ENCODE measurements around the gene SPSB2.
"Not testable (repeated sequence)": the region's sequence is repeated elsewhere in the genome, so short reads cannot be mapped to it uniquely, and the experiment has no call there.

Gene SPSB2

DNA sequence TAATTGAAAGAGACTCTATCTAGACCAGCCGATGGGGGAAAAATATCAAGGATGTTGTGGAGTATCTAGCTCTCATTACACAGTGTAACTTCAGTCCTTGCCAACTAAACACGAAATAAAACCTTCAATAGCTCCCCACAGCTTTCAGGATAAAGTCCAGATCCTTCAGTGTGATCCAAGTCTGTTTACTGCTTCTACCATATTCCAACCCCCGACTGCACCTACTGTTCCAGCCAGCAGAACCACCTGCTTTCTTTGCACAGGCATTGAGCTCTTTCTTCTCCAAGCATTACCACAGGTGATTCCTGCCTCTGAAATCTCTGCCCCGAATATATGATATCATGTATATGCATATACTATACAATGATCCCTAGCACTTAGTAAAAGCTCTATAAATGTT, 29.3 kb upstream of the SPSB2 start:
- no peak for DNase-seq

DNA sequence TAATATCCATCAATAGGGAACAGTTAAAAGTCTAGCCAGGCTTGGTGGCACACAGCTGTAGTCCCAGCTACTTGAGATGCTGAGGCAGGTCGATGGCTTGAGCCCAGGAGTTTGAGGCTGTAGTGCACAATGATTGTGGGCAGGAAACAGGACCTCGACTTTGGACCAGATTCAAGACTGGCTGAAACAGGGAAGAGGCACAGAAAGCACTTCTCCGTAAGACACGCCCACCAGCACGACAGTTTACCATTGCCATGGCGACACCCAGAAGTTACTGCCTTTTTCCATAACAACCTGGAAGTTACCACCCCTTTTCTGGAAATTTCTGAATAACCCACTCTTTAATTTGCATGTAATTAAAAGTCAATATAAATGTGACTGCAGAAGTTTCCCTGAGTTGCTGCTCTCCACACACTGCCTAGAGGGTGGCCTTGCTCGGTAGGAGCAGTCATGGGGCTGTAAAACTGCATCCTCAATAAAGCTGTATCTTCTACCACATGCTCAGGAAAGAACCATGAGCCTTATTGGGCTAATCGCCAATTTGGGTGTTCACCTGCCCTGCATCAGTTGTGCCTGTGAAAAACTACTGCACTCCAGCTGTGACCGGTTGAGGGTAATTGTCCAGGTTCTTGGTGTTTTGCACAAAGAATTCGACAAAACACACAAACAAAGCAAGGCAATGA, 26.9 kb upstream of the SPSB2 start:
- DNase-seq, result no peak

- DNase-seq, result no peak
Measured at GRCh38 chr12:6899427-6899826, 26.3 kb upstream of the SPSB2 start.

DNA sequence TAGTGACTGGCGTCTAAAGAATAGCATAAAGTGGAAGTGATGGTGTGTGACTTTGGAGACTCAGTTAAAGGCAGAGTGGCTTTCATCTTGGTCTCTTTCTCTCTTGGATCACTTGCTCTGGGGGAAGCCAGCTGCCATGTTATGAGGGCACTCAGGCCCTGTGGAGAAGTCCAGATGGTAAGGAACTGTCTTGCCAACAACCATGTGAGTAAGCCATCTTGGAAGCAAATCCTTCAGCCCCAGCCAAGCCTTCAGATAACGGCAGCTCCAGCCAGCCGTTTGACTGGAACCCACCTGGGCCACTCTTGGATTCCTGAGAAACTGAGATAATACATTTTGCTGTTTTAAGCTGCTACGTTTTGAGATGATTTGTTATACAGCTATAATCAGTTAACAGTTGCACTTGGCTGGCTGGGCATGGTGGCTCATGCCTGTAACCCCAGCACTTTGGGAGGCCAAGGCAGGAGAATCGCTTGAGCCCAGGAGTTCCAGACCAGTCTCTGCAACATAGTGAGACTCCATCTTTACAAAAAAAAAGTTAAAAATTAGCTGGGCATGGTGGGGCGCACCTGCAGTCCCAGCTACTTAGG, 23.8 kb upstream of the SPSB2 start:
- DNase-seq, result no peak

- DNase-seq, result no peak
Measured at GRCh38 chr12:6894321-6894720, 21.2 kb upstream of the SPSB2 start.

DNA sequence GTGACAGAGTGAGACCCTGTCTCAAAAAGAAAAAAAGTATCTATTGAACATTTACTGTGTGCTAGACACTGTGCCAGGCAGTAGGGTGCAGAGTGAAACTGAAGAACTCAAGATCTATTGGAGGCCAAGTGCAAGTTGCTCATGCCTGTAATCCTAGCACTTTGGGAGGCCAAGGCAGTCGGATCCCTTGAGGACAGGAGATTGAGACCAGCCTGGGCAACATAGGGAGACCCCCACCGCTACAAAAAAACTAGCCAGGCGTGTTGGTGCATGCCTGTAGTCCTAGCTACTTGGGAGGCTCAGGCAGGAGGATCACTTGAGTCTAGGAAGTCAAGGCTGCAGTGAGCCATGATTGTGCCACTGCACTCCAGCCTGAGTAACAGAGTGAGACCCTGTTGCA, 19.6 kb upstream of the SPSB2 start:
- not testable (repeated sequence) for DNase-seq

- DNase-seq, result no peak
Measured at GRCh38 chr12:6891646-6892001, 18.5 kb upstream of the SPSB2 start.

GRCh38 chr12:6890789-6891645, 17.9 kb upstream of the SPSB2 start:
- DNase-seq, result peak; percentile 94

DNA sequence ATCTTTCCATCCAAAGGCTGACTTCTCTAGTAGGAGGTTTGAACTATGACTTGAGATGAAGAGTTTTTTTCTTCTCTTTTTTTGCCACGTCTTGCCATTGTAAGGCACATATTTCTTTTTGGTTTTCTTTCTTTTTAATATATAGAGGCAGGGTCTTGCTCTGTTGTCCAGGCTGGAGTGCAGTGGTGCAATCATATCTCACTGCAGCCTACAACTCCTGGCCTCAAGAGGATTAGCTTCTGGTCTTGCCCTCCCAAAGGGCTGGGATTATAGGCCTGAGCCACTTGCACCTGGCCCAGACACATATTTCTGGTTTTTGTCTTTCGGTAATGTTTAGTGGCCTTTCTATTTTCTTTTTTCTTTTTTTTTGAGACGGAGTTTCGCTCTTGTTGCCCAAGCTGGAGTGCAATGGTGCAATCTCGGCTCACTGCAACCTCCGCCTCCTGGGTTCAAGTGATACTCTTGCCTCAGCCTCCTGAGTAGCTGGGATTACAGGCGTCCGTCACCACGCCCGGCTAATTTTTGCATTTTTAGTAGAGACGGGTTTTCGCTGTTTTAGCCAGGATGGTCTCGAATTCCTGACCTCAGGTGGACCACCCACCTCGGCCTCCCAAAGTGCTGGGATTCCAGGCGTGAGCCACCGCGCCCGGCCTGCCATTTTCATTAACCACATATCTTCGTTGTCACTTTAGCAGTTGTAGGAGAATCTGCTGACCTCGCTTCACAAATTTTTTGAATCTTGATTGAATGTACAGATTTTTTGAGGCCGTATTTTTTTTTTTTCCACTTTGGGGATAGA, 16.9 kb upstream of the SPSB2 start:
- DNase-seq, result not testable (repeated sequence)

DNA sequence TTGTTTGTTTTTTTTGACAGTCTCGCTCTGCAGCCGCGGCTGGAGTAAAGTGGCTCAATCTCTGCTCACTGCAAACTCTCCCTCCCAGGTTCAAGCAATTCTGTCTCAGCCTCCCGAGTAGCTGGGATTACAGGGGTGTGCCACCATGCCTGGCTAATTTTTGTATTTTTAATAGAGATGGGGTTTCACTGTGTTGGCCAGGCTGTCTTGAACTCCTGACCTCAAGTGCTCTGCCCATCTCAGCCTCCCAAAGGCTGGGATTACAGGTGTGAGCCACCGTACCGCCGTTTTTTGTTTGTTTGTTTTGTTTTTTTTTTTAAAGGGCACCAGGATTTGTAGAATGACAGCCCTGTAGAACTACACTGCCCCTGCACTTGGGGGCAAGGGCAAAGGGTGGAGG, 15.7 kb upstream of the SPSB2 start:
- DNase-seq, result not testable (repeated sequence)

DNA sequence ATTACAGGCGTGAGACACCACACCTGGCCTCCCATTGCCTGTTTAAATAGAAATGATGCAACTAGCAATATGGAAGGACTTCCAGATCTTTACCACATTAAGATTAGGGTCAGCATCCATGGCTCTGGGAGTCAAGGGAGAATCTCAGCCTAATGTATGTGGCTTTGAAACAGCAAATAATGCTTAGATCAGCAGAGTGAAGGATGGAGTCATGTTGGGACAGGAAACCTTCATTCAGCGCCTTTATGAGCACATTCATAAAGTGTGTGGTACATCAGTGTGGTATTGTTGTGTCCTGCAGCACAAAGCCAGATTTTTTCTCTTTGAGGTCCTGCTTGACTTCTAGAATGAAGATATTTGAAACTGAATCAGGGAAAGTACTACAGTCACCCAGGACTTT, 15.3 kb upstream of the SPSB2 start:
- no peak for DNase-seq

DNA sequence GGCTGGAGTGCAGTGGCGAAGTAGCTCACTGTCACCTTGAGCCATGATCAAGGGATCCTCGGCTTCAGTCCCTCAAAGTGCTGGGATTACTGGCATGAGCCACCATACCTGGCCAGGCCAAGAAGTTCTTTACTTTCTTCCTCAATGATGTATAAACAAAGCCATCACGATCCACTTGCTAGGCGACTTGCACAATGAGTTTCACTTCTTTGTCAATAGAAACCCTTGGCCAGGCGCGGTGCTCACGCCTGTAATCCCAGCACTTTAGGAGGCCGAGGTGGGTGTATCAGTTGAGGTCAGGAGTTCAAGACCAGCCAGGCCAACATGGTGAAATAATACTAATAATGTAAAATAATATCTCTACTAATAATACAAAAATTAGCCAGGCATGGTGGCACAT, 14.4 kb upstream of the SPSB2 start:
- no peak for DNase-seq

DNA sequence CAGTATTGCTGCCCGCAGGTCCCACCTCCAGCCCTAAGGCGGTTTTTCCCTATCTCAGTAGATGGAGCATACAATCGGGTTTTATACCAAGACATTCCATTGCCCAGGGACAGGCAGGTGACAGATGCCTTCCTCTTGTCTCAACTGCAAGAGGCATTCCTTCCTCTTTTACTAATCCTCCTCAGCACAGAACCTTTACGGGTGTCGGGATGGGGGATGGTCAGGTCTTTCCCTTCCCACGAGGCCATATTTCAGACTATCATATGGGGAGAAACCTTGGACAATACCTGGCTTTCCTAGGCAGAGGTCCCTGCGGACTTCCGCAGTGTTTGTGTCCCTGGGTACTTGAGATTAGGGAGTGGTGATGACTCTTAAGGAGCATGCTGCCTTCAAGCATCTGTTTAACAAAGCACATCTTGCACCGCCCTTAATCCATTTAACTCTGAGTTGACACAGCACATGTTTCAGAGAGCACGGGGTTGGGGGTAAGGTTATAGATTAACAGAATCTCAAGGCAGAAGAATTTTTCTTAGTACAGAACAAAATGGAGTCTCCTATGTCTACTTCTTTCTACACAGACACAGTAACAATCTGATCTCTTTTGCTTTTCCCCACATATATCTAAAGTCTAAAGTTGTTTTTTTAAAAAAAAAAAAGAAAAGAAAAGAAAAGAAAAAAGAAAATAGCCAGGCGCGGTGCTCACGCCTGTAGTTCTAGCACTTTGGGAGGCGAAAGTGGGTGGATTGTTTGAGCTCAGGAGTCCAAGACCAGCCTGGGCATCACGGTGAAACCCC, 13.3 kb upstream of the SPSB2 start:
- DNase-seq, result not testable (repeated sequence)

DNA sequence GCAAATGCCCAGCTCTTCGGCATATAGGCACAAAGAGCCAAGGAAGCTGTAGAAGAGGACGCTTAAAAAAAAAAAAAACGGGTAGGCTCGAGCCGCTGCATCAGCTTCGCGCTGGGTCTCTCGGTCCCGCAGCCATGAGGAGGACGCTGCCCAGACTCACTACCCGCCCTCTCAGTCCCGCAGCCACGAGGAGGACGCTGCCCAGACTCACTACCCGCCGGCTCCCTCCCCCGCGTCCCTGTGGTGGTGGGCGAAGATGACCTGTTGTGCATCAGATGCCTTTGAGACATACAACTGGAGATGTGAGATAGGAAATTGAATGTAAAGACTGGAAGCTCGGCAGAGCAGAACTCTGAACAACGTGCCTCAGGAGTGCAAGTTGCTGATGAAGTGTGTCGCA, 11.4 kb upstream of the SPSB2 start:
- no peak for DNase-seq

DNA sequence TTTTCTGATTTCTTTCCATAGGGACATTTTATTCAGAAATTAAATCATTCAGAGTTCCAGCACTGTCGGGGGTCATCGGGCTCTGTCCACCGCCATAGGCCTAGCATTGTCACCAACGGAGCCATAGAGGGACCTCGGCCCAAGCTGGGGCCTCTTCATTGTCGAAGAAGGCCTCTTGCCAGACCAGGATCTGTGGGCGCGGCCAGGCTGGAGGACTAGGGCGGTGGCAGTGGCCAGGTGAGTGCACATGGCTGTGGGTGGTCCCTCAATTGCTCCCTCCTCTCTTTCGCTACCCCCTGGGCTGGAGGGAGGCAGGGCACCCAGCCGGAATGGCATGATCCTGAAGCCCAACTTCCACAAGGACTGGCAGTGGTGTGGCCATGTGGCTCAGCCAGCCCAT, 10.6 kb upstream of the SPSB2 start:
- DNase-seq, result no peak

DNA sequence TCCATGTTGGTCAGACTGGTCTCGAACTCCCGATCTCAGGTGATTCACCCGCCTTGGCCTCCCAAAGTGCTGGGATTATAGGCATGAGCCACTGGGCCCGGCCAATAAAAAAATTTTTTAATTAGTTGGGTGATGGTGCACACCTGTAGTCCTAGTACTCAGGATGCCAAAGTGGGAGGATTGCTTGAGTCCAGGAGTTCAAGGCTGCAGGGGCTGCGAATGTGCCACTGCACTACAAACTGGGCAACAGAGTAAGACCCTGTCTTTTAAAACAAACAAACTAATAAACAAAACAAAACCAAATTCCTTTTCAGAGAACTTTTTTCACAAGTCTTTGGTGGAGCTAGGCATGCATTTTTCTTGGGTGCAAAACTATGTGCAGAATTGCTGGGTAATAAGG, 10.1 kb upstream of the SPSB2 start:
- no peak for DNase-seq

GRCh38 chr12:6879824-6880223, 6.7 kb upstream of the SPSB2 start:
- DNase-seq, result not testable (repeated sequence)

DNA sequence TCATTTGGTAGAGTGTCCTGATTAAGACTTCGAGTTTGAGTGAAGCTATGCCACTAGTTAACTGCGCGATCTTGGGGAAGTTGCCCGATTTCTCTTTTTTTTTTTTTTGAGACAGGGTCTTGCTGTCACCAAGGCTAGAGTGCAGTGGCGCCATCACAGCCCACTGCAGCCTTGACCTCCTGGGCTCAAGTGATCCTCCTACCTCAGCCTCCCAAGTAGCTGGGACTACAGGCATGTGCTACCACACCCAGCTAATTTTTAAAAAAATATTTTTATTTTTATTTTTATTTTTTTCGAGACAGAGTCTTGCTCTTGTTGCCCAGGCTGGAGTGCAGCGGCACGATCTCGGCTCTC, 889 bp upstream of the SPSB2 start:
- not testable (repeated sequence) for DNase-seq

DNA sequence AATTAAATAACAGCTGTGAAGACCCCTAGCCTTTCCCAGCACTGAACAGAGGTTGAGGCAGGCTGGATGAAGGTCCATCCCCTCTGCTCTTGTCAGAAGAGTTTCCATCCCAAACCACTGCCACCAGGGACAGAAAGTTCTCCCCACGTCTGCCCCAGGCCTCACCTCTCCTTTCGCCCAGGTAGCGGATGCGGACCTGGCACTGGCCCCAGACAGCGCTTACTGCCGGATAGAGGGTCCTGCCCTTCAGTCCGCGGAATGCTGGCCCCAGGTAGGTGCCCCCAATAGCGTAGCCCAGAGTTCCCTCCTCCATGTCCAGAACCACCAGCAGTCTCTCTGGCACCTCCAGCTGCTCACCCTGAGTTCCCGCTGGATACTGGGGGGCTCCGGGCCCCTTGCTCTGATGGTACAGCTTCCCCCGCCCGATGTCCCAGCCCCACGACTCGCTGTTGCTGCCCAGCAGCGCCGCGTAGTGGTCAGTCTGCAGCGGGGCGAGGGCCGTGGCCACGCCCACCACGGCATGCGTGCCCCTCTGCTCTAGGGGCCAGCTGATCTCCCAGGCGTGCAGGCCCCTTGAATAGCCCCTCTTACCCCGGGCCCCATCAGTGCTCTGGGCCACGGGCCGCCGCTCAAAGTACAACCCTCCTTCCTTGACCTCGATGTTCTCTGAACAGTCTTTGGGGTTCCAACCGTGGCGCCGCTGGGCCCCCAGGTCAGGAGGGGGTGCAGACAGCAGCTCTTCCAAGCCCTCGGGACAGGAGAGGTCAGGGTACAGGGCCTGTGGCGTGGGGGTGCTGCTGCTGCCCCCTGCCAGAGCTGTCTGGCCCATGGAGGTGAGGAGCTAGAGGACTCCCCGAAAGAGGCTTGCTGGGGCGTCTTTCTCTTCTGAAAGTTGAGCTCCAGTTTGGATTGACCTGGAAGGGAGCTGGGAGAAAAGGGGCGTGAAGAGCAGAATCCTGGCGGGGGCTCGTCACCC, 742 bp downstream of the SPSB2 start:
- DNase-seq, result peak; percentile 75

DNA sequence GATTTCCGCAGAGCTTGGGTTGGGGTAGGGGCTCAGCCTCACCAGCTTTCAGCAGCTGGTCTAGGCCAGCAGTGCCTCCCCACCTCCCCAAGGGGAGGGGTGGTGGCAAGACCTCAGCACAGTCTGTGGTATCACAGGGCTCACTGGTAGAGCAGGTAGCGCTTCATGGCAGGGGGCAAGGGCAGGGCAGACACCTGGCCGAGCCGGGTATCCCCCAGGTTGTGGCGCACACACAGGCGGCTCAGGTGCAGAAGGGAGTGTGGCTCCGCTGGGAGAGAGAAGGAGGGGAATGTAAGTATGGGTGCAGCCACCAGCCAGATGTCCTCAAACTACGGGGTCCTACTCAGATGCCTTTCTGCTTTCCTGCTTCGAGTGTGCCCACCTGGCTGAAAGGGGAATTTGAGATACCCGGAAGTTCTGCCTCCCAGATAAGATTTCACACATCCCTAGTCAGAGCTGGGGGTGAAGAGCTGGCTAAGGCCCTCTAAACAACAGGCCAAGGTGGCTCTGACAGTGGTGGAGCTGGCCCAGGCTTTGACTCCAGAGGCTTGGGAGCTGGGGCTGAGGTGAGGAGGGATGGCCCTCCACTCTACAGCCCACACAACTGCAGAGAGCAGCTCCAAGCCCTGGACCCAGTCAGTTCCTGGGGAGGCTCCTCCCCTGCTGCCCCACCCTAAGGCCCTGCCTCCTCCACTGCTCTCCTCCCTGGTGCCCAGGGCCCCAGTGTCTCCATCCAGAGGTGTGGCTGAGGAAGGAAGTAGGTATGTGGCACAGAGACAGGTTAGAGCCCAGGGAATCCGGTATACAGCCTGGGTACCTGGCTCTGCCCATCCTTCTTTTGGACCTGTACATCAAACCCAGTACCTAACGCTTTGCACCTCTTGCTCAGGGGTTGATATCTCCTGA, 1.8 kb downstream of the SPSB2 start:
- DNase-seq, result peak; percentile 47

Measured in fibroblast of skin of back (primary cell).